Ishikawa (cell line): Measurements from ENCODE around the gene CASTOR1.

Experiments
- CEBPB ChIP-seq: IDR thresholded peaks from 2 replicates; pipeline ENCODE4 v1.6.1; 2012
- EGR1 ChIP-seq: IDR thresholded peaks from 2 replicates; pipeline ENCODE4 v1.6.1; 2012
- TAF1 ChIP-seq: IDR thresholded peaks from 2 replicates; pipeline ENCODE4 v1.6.1; 2012; ENCODE audit warnings: low read depth, mild to moderate bottlenecking
- ZBTB7A ChIP-seq: IDR thresholded peaks from 2 replicates; pipeline ENCODE4 v1.6.1; 2012; ENCODE audit warnings: low read depth

DNA sequence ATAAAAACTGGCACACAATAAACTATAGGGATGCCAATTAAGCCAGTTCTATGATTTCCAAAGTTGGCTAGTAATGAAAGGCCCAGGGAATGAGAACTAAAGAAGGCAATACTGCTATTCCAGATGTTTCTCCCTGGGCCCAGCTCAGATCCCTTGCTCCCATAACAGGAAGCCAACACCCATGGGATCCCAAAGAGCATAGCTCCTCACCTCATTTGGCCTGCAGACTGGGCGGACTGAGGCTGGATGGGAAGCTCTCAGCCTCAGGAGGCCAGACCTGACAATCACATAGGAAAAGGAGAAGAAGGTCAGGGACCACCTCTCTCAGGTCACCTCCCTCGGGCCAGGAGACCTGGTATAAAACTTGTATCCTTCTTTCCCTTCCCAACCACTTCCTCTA, 32.2 kb upstream of the CASTOR1 start:
- TF ChIP-seq TAF1 (no peak), ZBTB7A (no peak), EGR1 (no peak), CEBPB (no peak)
